Stimulated activated CD8-positive, alpha-beta memory T cell treated with anti-CD3 and anti-CD28 coated beads, Interleukin-7, amount 100 ng/mL, for 4 hours (primary cell): ENCODE measurements around the gene TGDS.
A peak's percentile ranks its signal among the peaks of the same experiment; 100 is the strongest.
"Not testable (repeated sequence)": the region's sequence is repeated elsewhere in the genome, so short reads cannot be mapped to it uniquely, and the experiment has no call there.

Source experiments
- DNase-seq, 2 donors: peaks; one replicate each; pipeline ENCODE4 v3.0.0-alpha.2; 2020; ENCODE audit warnings: low read depth in 2 of 2

TGDS gene

DNA sequence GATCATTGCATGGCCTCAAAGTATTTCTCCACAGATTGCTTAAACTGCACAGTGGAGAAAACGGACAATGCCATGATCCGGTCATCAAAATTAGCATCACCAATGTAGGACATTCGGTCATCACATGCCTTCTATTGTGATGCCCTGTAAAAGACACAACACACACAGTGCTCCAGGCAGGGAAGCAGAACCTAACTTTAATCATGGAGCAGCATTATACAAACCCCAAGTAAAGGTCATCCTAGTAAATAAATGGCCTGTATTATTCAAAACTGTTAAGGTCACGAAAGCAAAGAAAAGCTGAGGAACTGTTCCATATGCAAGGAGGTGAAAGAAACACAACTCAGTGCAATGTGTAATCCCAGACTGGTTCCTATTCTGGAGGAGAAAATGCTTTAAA is 42.2 kb downstream of the TGDS start:
- no peak for DNase-seq

DNA sequence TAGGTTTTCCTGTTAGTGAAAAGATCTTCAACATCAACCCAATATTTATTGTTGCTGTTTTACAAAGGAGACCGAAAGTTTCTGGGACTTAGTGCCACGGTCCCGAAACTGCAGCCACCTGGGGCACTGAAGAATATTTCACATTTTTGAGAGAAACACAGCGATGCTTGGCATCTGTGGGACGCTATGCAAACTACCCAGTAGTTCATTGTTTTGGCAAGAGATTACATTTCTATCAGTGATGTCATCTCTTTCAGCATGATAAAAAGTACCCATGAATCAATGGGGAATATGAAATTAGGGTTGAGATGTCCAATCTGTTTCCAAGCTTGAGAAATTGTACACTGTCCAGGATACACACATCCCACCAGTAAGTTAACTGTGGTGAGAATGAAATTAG is 43.9 kb downstream of the TGDS start:
- DNase-seq: no peak

DNA sequence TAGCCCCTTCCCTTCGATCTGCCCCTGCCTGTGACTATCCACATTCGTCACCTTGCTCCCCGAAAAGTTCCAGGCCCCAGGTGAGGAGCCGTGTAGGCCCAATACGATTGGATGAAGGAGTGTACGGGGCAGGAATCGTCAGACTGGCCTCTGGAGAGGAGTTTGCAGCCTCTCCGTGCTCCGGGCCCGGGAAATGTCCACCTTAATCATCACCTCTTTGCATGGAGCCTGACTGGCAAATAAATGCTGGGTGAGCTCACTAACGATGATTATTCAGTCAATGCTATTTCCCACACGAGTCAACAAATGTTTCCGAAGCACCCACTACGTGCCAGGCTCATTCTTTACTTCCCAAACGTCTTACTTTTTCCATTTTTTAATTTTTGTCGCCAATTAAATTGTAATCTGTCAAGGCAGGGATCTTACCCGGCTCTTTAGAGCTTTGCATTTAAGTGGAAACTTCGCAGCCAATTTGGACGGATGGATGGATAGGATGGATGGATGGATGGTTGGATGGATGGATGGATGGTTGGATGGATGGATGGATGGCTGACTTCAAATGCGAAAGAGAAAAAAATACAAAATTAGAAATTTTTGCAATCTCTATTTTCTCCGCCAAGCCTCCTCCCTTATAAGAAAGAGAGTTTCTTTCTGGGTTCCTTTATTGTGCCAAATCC is 45.8 kb downstream of the TGDS start:
- no peak for DNase-seq

DNA sequence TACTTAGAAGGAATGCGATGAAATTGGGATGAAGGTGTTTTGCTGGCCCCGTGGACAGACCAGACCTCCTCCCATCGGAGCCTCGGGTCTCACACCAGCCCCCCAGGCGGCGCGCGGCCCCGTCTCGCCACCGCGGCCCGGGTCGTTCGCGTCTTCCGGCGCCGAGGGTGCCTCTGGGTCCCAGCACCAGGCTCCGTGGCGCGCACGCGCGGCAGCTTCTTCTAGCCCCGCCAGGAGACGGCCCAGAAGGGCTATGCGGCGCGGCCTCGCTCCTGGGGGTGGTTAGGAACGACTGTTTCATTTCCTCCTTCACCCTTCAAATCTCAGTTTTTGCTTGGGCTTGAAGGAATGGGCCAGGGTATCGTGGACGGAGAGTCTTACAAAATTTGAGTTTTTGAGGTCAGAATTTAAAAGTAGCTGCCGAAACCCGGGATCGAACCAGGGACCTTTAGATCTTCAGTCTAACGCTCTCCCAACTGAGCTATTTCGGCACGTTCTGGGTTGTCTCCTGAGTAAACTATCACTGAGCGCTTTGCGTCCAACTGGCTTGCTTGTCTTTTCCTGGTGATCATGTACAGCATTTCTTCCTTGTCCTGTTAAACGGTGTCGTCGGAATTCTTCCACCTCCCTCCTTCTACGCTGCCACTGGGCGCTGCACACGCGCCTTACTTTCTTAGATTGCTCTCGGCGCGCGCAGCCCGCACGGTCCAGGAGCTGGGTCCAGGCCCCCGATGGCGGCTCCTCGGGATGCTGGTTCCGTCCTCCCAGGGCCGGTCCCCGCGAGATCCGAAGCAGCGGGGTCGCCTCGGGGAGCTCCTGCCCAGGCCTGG is 46.5 kb downstream of the TGDS start:
- DNase-seq: peak; percentile 87 to 93

DNA sequence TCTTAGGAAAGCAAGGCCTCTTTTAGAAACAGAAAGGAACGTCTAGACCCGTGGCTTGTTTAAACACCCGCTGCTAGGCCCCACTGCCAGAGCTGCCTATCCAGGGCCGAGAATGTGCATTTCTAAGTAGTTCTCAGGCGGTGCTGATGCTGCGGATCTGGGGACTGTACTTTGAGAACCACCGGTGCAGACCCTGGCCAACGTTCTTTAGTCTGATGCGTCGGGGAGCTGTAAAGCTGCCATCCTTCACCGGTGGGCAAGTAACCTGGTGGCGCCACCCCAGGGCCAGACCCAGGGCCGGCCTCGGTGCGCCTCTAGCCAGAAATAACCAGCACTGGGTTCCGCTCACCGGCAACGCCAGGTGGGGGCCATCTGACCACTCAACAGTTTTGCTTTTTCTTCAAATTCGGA is 47.1 kb downstream of the TGDS start:
- peak; percentile 18 to 37 for DNase-seq

DNA sequence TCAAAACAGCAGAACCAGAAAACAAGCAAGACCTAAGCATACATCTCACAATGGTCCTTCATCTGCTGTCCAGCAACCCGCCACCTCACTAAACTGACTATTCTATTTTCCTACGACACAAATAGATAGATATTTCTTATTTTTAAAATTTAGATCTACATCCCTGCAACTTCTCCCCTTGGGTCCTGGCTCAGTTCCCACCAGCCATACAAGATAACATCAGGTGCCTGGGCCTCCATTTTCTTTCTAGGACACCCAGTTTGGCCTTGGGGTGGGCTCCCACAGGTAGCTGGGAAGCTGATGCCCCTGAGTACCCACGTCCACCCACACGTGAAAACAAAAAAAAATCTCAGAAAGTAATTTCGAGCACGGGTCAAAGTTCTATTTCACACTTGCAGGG is 47.6 kb downstream of the TGDS start:
- DNase-seq: peak in 1 of 2 donors; percentile 0

DNA sequence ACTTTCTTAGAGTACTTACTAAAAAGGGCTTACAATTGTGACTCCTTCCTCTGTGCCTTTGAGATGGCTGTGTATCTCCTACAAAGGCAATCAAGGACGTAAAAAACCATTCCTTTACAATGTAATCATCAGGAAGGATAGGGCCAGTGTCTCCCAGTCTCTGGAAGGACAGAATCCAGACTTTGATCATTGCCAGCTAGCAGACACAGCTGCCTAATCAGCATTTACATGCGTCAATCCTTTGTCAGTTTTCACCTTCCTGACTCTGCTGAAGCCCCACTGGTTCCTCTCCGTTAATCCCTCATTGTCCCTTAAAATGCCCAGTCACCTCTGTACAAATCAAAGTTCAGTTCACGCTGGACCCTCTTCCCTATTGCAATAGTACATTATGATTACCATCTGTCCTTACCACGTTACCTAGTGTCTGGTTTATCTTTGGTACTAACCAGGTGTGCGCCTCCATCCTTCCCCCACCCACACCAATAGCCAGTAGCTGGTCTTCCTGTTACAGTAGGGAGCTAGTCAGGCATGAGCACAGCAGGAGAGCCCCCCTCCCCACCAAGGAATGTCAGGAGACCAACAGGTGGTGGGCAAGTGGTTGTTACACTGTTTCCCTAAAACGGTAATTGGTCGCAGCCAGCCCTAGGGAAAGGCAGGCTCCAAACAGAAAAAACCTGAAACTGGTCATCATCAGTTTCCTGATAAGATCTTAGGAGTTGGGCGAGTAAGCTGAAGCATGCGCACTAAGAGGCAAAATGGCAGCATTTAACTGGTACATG is 49.7 kb downstream of the TGDS start:
- DNase-seq: no peak

DNA sequence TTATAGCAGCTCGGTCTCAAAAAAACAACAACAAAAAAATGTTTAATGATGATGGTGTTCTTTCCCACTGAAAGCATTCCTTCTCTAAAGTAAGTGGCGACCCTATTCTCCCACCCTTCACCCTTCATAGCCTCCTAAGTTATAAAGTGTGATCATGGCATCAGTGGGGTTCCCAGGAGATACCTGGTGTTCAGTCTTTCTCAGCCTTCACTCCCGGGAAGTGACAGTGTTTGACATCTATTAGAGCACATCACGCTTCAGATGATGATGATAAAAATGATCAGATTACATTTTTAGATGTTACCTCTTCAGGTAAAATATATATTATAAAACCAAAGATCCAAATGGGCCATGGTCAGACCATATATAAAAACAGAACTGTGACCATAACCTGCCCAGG is 51.0 kb downstream of the TGDS start:
- DNase-seq: no peak

DNA sequence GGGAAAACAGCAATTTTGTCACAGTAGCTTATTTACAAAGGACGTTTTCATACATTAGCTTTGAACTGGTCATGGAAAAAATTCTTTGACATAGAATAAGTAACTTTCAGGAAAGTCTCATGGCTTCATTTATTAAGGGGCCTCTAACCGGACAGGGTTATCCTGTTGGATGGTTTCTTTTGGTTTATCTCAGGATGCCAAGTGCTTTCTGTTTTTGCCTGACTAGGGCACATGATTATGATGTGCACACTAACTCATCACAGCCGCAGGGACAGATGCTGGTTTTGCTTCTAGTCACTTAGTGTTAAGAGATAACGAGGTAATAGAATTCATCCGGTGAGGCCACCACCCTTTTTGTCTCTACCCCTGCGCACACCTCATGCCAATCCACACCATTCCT is 53.0 kb downstream of the TGDS start:
- DNase-seq: no peak

DNA sequence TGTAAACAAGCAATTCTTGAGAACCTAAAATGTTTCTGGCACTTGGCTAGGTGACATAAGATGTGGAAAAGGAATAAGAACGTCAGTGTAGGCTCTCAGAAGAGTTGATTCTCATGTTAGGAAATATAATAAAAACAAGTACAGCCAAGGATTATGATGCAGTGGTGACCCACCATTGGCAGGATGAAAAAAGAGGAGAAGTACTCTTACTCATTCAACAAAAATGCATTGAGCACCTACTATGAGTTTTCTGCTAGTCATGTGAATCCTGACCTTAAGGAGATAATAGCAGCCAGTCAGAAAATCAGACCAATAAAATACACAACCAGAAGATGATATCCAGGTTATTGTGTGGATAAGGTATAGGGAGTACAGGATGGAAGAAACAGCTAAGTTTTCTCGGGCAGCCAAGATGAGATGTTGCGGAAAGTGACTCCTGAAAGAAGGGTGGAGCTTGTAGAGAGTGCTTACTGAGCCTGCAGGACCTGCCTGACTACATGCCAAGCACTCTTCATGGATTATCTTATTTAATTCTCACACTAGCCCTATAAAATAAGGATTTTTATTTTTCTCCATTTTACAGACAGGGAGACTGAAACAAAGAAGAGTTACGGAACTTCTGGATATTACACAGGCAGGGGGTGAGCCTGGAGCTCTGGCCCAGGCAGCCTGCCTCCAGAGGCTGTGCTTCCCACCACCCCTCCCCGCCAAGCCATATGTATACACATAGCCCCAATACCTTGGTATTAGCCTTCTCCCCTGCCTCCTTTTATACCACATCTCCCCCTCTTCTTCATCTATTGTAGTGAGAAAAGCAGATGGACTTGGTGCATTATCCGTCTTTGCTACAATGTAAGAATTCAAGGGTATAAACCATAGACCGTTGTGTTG is 58.0 kb downstream of the TGDS start:
- no peak for DNase-seq

DNA sequence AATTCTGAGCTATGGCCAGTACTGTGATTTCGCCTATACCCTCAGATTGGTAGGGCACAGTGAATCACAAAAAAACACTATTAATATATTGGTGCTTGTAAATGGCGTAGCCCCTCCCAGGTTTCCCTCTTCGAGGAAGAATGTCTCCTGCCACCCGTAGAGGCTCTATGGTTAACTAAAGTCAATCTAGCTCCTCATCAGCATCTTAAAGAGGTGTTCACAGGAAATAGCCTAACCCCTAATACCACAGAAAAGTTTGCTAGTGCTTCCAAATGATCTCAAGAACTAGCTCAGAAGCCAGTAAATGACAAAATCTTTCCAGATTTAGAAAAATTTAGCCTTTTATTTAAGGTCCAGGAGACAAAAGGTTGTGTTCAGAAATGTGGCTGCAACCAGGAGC is 60.2 kb downstream of the TGDS start:
- DNase-seq: no peak

DNA sequence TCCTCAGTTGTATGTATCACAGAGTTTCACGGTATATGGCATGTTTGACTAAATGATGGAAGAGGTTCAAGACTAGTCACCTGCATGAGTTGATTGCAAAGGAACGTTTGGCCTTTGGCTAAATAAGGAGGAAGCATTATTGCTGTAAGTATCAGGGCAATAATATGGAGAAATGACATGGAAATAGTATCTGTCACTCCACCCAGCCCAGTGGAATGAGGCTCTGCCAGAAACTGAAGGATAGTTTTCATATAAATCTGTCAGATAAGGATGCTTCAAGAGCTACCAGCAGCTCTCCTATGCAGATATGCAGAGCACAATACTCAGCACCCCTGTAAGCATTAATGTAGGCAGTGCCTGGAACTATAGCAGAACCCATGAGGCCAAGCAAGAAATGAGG is 60.7 kb downstream of the TGDS start:
- no peak for DNase-seq

DNA sequence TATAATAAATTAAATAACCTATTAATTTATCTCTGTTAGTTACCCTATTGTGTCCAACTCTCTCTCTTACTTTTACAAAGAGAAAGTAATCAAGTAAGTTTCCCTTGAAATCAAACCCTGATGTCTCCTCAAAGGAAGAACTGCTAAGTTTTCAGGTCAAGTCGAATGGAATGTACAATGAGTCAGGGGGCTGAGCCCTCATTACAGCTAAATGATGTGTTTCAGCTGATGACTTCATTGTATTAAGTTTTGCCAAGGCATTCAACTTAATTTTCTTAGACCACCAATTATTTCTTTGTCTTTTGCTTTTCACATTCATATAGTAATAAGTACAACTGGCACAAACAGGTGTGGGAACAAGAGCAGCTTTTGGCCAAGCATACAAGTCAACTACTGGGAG is 61.8 kb downstream of the TGDS start:
- no peak for DNase-seq

DNA sequence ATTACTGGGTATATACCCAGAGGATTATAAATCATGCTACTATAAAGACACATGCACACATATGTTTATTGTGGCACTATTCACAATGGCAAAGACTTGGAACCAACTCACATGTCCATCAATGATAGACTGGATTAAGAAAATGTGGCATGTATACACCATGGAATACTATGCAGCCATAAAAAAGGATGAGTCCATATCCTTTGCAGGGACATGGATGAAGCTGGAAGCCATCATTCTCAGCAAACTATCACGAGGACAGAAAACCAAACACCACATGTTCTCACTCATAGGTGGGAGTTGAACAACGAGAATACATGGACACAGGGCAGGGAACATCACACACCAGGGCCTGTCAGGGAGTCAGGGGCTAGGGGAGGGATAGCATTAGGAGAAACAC is 63.7 kb downstream of the TGDS start:
- DNase-seq: not testable (repeated sequence)

DNA sequence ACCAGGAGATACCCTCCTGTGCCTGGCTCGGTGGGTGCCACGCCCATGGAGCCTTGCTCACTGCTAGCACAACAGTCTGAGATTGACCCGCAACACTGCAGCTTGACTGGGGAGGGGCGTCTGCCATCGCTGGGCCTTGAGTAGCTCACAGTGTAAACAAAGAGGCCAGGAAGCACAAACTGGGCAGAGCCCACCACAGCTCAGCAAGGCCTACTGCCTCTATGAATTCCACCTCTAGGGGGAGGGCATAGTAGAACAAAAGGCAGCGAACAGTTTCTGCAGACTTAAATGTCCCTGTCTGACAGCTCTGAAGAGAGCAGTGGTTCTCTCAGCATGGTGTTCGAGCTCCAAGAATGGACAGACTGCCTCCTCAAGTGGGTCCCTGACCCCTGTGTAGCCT is 69.0 kb downstream of the TGDS start:
- DNase-seq: not testable (repeated sequence)

DNA sequence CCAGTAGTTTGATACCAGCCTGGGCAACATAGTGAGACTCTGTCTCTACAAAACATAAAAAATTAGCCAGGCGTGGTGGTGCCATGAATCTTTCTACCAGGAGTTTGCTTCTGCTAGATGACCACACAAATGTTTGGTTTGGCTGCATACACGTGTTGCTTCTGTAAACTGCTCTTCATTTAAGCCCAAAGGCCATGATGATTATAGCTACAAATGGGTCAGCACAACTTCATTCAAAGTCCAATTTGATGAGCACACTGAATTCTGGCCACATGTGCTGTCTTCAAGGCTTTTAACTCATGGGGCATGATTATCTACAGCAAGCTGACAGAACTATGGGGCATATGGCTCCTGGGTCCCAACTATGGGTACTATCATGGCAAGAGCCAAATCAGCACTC is 70.2 kb downstream of the TGDS start:
- DNase-seq: no peak

DNA sequence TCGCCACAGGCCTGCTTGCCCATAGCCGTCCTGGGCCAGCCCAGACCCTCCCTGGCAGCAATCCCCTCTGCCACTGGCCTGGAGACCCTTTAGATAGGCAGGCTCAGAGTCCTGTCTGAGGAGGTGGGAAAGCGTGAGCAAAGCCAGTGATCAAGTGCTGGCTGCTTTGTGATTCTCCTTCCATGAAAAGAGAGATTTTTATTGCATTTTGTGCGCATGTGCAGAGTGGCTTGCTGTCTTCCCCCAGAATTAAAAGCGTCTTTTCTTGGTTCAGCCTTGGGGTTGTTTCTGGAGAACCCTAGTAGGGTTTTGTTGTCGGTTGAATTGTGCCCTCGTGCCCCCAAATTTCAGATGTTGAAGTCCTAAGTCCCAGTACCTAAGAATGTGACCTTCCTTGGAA is 71.5 kb downstream of the TGDS start:
- DNase-seq: no peak
